Gastrocnemius medialis (tissue), 4 donors: ENCODE measurements around the gene TAF5L. TPM values are rescaled to one million over a fixed set of nuclear protein-coding genes. Genes with fewer than 3 reads are reported as not detected.
A peak's percentile ranks its signal among the peaks of the same experiment; 100 is the strongest.
"Not testable (repeated sequence)": the region's sequence is repeated elsewhere in the genome, so short reads cannot be mapped to it uniquely, and the experiment has no call there.

Experiments used
- ATAC-seq, 2 donors: fragments of 150-250 bp; one replicate each; pipeline ENCODE4 v1.9.1; 2016
- DNase-seq, 2 donors: peaks; one replicate each; pipeline ENCODE4 v3.0.0-alpha.2; 2019
- H3K27ac ChIP-seq, 4 donors: fragments of 200-600 bp; sonication (generic); 1 replicate in 1 of 4; 2 replicates in 3 of 4; pipeline ENCODE4 v1.5.1; 2016 to 2018; ENCODE audit warnings: mild to moderate bottlenecking in 2 of 4, moderate library complexity in 1 of 4
- H3K27me3 ChIP-seq, 3 donors: fragments of 200-600 bp; sonication (generic) in 2 of 3; 1 replicate in 1 of 3; 2 replicates in 2 of 3; pipeline versions ENCODE4 v1.5.1 to v1.6.0; 2016 to 2019; ENCODE audit warnings: mild to moderate bottlenecking in 1 of 3, moderate library complexity in 1 of 3
- H3K36me3 ChIP-seq, 2 donors: fragments of 200-600 bp; sonication (generic) in 1 of 2; one replicate each; pipeline ENCODE4 v1.5.1; 2017 to 2018
- H3K4me1 ChIP-seq, 2 donors: fragments of 200-600 bp; sonication (generic) in 1 of 2; one replicate each; pipeline ENCODE4 v1.5.1; 2016 to 2017; ENCODE audit warnings: mild to moderate bottlenecking in 2 of 2
- H3K4me3 ChIP-seq, 4 donors: fragments of 200-600 bp; sonication (generic) in 3 of 4; 1 replicate in 1 of 4; 2 replicates in 3 of 4; pipeline ENCODE4 v1.5.1; 2016 to 2019; ENCODE audit warnings: mild to moderate bottlenecking in 2 of 4
- H3K9me3 ChIP-seq, 3 donors: fragments of 200-600 bp; sonication (generic) in 2 of 3; 1 replicate in 1 of 3; 2 replicates in 2 of 3; pipeline ENCODE4 v1.5.1; 2016 to 2019
- CTCF ChIP-seq, 5 experiments: fragments of 450-650 bp in 3 of 5; fragments of 200-600 bp in 2 of 5; sonication (generic) in 2 of 5; IDR thresholded peaks in 4 of 5; conservative IDR thresholded peaks in 1 of 5; 1 replicate in 4 of 5; 2 replicates in 1 of 5; pipeline ENCODE4 v1.5.1; 2016 to 2019; ENCODE audit warnings: antibody characterized with exemption in 5 of 5, mild to moderate bottlenecking in 3 of 5, moderate library complexity in 3 of 5
- POLR2A ChIP-seq, 2 donors: fragments of 450-650 bp; IDR thresholded peaks; one replicate each; pipeline ENCODE4 v1.6.1; 2017; ENCODE audit warnings: antibody characterized with exemption in 2 of 2, mild to moderate bottlenecking in 2 of 2, moderate library complexity in 2 of 2
- in situ Hi-C, 4 donors: fragments of 200-750 bp; cut with MboI; loops; one replicate each; pipeline versions ENCODE4 v1.15.0 to v1.8.0; 2017; ENCODE audit warnings: low sequenced_read_pairs in 4 of 4
- intact Hi-C: fragments of 100-400 bp; cut with DNase I; formaldehyde crosslinking; loops from one replicate; pipeline ENCODE4 v1.15.1; 2023; ENCODE audit warnings: low total_unique reads
- total RNA-seq, 4 donors: library from RNA; depleted of rRNA; stranded (reverse); fragments of >200 nt; gene quantifications; one replicate each; pipeline versions ENCODE4 v1.1.0 to v1.2.3, GENCODE V29; 2016

The TAF5L gene
- total RNA-seq, 4 donors from 2014 or later: 14.5 to 37.4 (median 24.3) TPM

- no peaks in the 10 kb centered on the region for H3K9me3 ChIP-seq
- H3K4me3 ChIP-seq: no peak overlapping the region
- H3K27me3 ChIP-seq: no peaks in the 10 kb centered on the region
- H3K27ac ChIP-seq: peak overlapping the region; percentile 75 to 84 (median 81)
- no peak for DNase-seq
- TF ChIP-seq POLR2A (IDR thresholded peaks at IDR 0.05) (no peak), CTCF (IDR thresholded peaks at IDR 0.05 in 4 of 5, conservative IDR thresholded peaks at IDR 0.05 in 1 of 5) (no peak)
- in situ Hi-C loops: no loop called here
- intact Hi-C loops: no loop called here
- H3K4me1 ChIP-seq: peaks cover 26 to 34% of the 10 kb centered on the region in 2 donors
- no peak for ATAC-seq
- H3K36me3 ChIP-seq: peaks cover 0 to 40% of the 10 kb centered on the region in 2 donors
These were observed 26.5 kb downstream of the TAF5L start for GRCh38 chr1:229599218-229599954.

- Histone ChIP-seq H3K27me3 (no peaks in the 10 kb centered on the region), H3K36me3 (peaks cover 0 to 46% of the 10 kb centered on the region in 2 donors), H3K27ac (peak overlapping the region; percentile 75 to 84 (median 81)), H3K9me3 (no peaks in the 10 kb centered on the region), H3K4me1 (peaks cover 26 to 34% of the 10 kb centered on the region in 2 donors), H3K4me3 (peak overlapping the region in 1 of 4 donors; percentile 1)
- in situ Hi-C loops: no loop called here
- ATAC-seq: peak; percentile 44 to 63
- intact Hi-C loops: loop anchor here (2.0 kb wide), 1 partner anchor 39 kb away; the partner anchor contains the start of gene ABCB10
- DNase-seq: no peak
- TF ChIP-seq POLR2A (IDR thresholded peaks at IDR 0.05): no peak
- TF ChIP-seq CTCF (IDR thresholded peaks at IDR 0.05 in 4 of 5, conservative IDR thresholded peaks at IDR 0.05 in 1 of 5): no peak
These were observed 28.0 kb downstream of the TAF5L start for GRCh38 chr1:229597877-229598276.

- peak overlapping the region in 1 of 4 donors; percentile 1 for H3K4me3 ChIP-seq
- peak overlapping the region; percentile 75 to 84 (median 81) for H3K27ac ChIP-seq
- TF ChIP-seq POLR2A (IDR thresholded peaks at IDR 0.05) (peak in 1 of 2 donors; percentile 11), CTCF (IDR thresholded peaks at IDR 0.05 in 4 of 5, conservative IDR thresholded peaks at IDR 0.05 in 1 of 5) (peak; percentile 19 to 54 (median 38))
- H3K36me3 ChIP-seq: peaks cover 0 to 42% of the 10 kb centered on the region in 2 donors
- ATAC-seq: peak; percentile 99
- DNase-seq: peak; percentile 68 to 80
- in situ Hi-C loops: no loop called here
- intact Hi-C loops: loop anchor here (2.0 kb wide), 1 partner anchor 38 kb away; the partner anchor contains the start of gene ABCB10
- no peaks in the 10 kb centered on the region for H3K9me3 ChIP-seq
- no peaks in the 10 kb centered on the region for H3K27me3 ChIP-seq
- peaks cover 26 to 34% of the 10 kb centered on the region in 2 donors for H3K4me1 ChIP-seq
These were observed 28.8 kb downstream of the TAF5L start for GRCh38 chr1:229596925-229597699.

- DNase-seq, H3K4me3 ChIP-seq, H3K27me3 ChIP-seq, in situ Hi-C loops, H3K9me3 ChIP-seq, ATAC-seq: not testable (repeated sequence)
- intact Hi-C loops: loop anchor here (2.0 kb wide), 1 partner anchor 37 kb away; the partner anchor contains the start of gene ABCB10
- peaks cover 26 to 34% of the 10 kb centered on the region in 2 donors for H3K4me1 ChIP-seq
- H3K27ac ChIP-seq: peak overlapping the region; percentile 75 to 84 (median 81)
- peaks cover 0 to 30% of the 10 kb centered on the region in 2 donors for H3K36me3 ChIP-seq
These were observed 30.0 kb downstream of the TAF5L start for GRCh38 chr1:229595876-229596275.
